Measurements from ENCODE around the gene POU3F3.

The POU3F3 gene

GRCh38 chr2:104852090-104852666 lies 1.7 kb upstream of the POU3F3 start:
- Mint-ChIP-seq H3K27me3 (ENCODE audit: low read depth, poor library complexity) (peaks cover 88% of the 10 kb centered on the region), H3K9me3 (peaks cover 4% of the 10 kb centered on the region), H3K36me3 (ENCODE audit: low read depth) (no peaks in the 10 kb centered on the region), H3K4me3 (peak overlapping the region; percentile 86), H3K27ac (no peak overlapping the region), H3K4me1 (peaks cover 71% of the 10 kb centered on the region)
- TF ChIP-seq, protein P1, sequence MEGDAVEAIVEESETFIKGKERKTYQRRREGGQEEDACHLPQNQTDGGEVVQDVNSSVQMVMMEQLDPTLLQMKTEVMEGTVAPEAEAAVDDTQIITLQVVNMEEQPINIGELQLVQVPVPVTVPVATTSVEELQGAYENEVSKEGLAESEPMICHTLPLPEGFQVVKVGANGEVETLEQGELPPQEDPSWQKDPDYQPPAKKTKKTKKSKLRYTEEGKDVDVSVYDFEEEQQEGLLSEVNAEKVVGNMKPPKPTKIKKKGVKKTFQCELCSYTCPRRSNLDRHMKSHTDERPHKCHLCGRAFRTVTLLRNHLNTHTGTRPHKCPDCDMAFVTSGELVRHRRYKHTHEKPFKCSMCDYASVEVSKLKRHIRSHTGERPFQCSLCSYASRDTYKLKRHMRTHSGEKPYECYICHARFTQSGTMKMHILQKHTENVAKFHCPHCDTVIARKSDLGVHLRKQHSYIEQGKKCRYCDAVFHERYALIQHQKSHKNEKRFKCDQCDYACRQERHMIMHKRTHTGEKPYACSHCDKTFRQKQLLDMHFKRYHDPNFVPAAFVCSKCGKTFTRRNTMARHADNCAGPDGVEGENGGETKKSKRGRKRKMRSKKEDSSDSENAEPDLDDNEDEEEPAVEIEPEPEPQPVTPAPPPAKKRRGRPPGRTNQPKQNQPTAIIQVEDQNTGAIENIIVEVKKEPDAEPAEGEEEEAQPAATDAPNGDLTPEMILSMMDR (IDR thresholded peaks at IDR 0.05) = no peak
- DNase-seq = peak; percentile 58

DNA sequence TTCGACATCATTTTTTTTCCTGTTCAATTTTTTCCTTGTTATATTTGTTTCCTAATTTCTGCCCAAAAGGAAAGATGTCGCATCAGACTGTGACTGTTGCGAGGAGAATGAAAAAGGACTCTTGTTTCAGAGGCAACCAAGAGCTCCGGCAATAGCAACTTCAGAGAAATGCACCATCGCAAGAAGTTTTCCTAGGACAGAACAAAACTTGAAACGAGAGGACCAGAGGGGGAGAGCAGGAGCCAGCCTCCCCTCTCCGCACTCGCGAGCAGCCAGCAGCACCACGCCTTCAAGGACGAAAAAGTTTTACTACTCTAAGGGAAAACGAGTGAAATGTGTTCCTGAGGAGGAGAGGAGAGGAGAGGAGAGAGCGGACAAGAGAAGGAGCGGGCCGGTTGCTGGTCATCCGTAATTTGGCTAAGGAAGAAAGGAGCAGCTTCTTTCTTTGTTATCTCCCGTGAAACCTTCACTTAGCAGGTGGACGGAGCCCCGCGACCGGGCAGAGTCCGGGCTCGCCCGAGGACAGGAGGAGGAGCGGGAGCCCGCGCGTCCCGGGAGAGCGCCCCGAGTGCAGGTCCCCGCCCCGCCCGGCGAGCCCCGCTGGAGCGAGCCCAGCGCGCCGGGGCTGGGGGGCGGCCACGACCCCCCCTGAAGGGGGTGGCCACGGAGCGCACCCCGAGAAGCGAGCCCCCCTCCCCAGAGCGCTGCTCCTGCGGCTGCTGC lies 744 bp downstream of the POU3F3 start:
- DNase-seq = peak; percentile 48
- no peaks in the 10 kb centered on the region for H3K36me3 Mint-ChIP-seq (ENCODE audit: low read depth)
- H3K27me3 Mint-ChIP-seq (ENCODE audit: low read depth, poor library complexity) = peaks cover 88% of the 10 kb centered on the region
- peaks cover 4% of the 10 kb centered on the region for H3K9me3 Mint-ChIP-seq
- H3K4me3 Mint-ChIP-seq = peak overlapping the region; percentile 84
- peaks cover 65% of the 10 kb centered on the region for H3K4me1 Mint-ChIP-seq
- TF ChIP-seq, protein P1 (IDR thresholded peaks at IDR 0.05) = no peak
- no peak overlapping the region for H3K27ac Mint-ChIP-seq

- TF ChIP-seq, protein P1 (IDR thresholded peaks at IDR 0.05) = no peak
- H3K36me3 Mint-ChIP-seq (ENCODE audit: low read depth) = no peaks in the 10 kb centered on the region
- H3K27ac Mint-ChIP-seq = no peak overlapping the region
- H3K27me3 Mint-ChIP-seq (ENCODE audit: low read depth, poor library complexity) = peaks cover 88% of the 10 kb centered on the region
- peaks cover 61% of the 10 kb centered on the region for H3K4me1 Mint-ChIP-seq
- peak; percentile 58 for DNase-seq
- no peak overlapping the region for H3K4me3 Mint-ChIP-seq
- peaks cover 4% of the 10 kb centered on the region for H3K9me3 Mint-ChIP-seq
Measured at GRCh38 chr2:104855221-104856085, 1.5 kb downstream of the POU3F3 start.

DNA sequence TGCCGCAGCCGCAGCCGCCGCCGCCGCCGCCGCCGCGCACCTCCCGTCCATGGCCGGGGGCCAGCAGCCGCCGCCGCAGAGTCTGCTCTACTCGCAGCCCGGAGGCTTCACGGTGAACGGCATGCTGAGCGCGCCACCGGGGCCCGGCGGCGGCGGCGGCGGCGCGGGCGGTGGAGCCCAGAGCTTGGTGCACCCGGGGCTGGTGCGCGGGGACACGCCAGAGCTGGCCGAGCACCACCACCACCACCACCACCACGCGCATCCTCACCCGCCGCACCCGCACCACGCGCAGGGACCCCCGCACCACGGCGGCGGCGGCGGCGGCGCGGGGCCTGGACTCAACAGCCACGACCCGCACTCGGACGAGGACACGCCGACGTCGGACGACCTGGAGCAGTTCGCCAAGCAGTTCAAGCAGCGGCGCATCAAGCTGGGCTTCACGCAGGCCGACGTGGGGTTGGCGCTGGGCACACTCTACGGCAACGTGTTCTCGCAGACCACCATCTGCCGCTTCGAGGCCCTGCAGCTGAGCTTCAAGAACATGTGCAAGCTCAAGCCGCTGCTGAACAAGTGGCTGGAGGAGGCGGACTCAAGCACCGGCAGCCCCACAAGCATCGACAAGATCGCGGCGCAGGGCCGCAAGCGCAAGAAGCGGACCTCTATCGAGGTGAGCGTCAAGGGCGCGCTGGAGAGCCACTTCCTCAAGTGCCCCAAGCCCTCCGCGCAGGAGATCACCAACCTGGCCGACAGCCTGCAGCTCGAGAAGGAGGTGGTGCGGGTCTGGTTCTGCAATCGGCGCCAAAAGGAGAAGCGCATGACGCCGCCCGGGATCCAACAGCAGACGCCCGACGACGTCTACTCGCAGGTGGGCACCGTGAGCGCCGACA lies 2.4 kb downstream of the POU3F3 start:
- TF ChIP-seq, protein P1 (IDR thresholded peaks at IDR 0.05) = no peak
- Mint-ChIP-seq H3K36me3 (ENCODE audit: low read depth) (no peaks in the 10 kb centered on the region), H3K9me3 (peaks cover 4% of the 10 kb centered on the region), H3K27ac (no peak overlapping the region), H3K4me3 (peak overlapping the region; percentile 49), H3K27me3 (ENCODE audit: low read depth, poor library complexity) (peaks cover 87% of the 10 kb centered on the region), H3K4me1 (peaks cover 55% of the 10 kb centered on the region)
- DNase-seq = no peak

DNA sequence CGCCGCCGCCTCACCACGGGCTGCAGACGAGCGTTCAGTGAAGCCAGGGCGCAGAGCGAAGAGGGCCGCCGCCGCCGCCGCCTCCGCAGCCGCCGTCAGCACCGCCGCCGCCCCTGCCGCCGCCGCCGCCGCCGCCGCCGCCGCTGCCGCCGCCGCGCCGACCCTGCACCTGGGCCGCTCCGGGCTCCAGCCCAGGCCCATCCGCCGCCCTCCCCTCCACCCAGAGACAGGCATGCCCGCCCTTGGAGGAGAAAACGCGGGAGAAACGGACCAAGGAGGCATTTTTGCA lies 3.0 kb downstream of the POU3F3 start:
- TF ChIP-seq, protein P1 (IDR thresholded peaks at IDR 0.05) = no peak
- no peak overlapping the region for H3K27ac Mint-ChIP-seq
- H3K36me3 Mint-ChIP-seq (ENCODE audit: low read depth) = no peaks in the 10 kb centered on the region
- DNase-seq = peak; percentile 58
- H3K27me3 Mint-ChIP-seq (ENCODE audit: low read depth, poor library complexity) = peaks cover 87% of the 10 kb centered on the region
- H3K9me3 Mint-ChIP-seq = peaks cover 4% of the 10 kb centered on the region
- H3K4me3 Mint-ChIP-seq = peak overlapping the region; percentile 61
- peaks cover 55% of the 10 kb centered on the region for H3K4me1 Mint-ChIP-seq
